NOMO-1 (cell line): ENCODE data around the gene ALPL.

Source experiments
- DNase-seq, 2 experiments: peaks; one replicate each; lab custom pipeline; 2025; ENCODE audit not compliant: unreplicated experiment in 2 of 2; lab: John Stamatoyannopoulos, UW

The ALPL gene

GRCh38 chr1:21526441-21526840 lies 17.2 kb downstream of the ALPL start:
- no peak for DNase-seq

- no peak for DNase-seq
Measured at GRCh38 chr1:21530368-21531016, 21.3 kb downstream of the ALPL start.

- no peak for DNase-seq
Measured at GRCh38 chr1:21531241-21531640, 22.0 kb downstream of the ALPL start.

- no peak for DNase-seq
Measured at GRCh38 chr1:21532496-21532895, 23.3 kb downstream of the ALPL start.

- no peak for DNase-seq
Measured at GRCh38 chr1:21532992-21533534, 23.8 kb downstream of the ALPL start.

- DNase-seq = no peak
Measured at GRCh38 chr1:21534146-21534545, 24.9 kb downstream of the ALPL start.

- peak; percentile 28 to 57 for DNase-seq
Measured at GRCh38 chr1:21534674-21535378, 25.6 kb downstream of the ALPL start.

- no peak for DNase-seq
Measured at GRCh38 chr1:21536218-21536617, 27.0 kb downstream of the ALPL start.

- DNase-seq = no peak
Measured at GRCh38 chr1:21537511-21537931, 28.3 kb downstream of the ALPL start.

- DNase-seq = no peak
Measured at GRCh38 chr1:21537932-21538630, 28.9 kb downstream of the ALPL start.

- no peak for DNase-seq
Measured at GRCh38 chr1:21539933-21540332, 30.7 kb downstream of the ALPL start.

- DNase-seq = no peak
Measured at GRCh38 chr1:21541329-21541728, 32.1 kb downstream of the ALPL start.

- no peak for DNase-seq
Measured at GRCh38 chr1:21541835-21542234, 32.6 kb downstream of the ALPL start.

GRCh38 chr1:21543598-21543997 lies 34.4 kb downstream of the ALPL start:
- no peak for DNase-seq

- DNase-seq = no peak
Measured at GRCh38 chr1:21544095-21544494, 34.9 kb downstream of the ALPL start.

- DNase-seq = no peak
Measured at GRCh38 chr1:21546122-21546825, 37.1 kb downstream of the ALPL start.

- DNase-seq = no peak
Measured at GRCh38 chr1:21547876-21548275, 38.7 kb downstream of the ALPL start.

- DNase-seq = peak in 1 of 2 experiments; percentile 30
Measured at GRCh38 chr1:21550097-21550496, 40.9 kb downstream of the ALPL start.

- DNase-seq = no peak
Measured at GRCh38 chr1:21550866-21551475, 41.7 kb downstream of the ALPL start.

- DNase-seq = peak; percentile 20 to 77
Measured at GRCh38 chr1:21552715-21553114, 43.5 kb downstream of the ALPL start.
